Testis (tissue), 3 donors: ENCODE results near the gene RSU1. TPM values are rescaled to one million over a fixed set of nuclear protein-coding genes. Genes with fewer than 3 reads are reported as not detected.

Experiments used
- DNase-seq: peaks from one replicate; pipeline ENCODE4 v3.0.0-alpha.2; 2019
- H3K27ac ChIP-seq, 2 donors: fragments of 200-600 bp; sonication (generic); one replicate each; pipeline ENCODE4 v1.5.1; 2019
- H3K27me3 ChIP-seq: fragments of 200-600 bp; sonication (generic); one replicate; pipeline ENCODE4 v1.5.1; 2019
- H3K36me3 ChIP-seq: fragments of 200-600 bp; sonication (generic); one replicate; pipeline ENCODE4 v1.5.1; 2017; ENCODE audit warnings: low read depth; ENCODE audit errors: missing control alignments
- H3K4me1 ChIP-seq: fragments of 200-600 bp; sonication (generic); one replicate; pipeline ENCODE4 v1.5.1; 2019
- H3K4me3 ChIP-seq, 2 donors: fragments of 200-600 bp; sonication (generic); one replicate each; pipeline ENCODE4 v1.5.1; 2017 to 2019
- H3K9me3 ChIP-seq: fragments of 200-600 bp; sonication (generic); one replicate; pipeline ENCODE4 v1.5.1; 2017
- POLR2A ChIP-seq: fragments of 450-650 bp; IDR thresholded peaks from one replicate; pipeline ENCODE4 v1.6.1; 2017; ENCODE audit warnings: antibody characterized with exemption, mild to moderate bottlenecking, moderate library complexity
- WGBS, 2 donors: methylation state at CpG; one replicate each; pipeline ENCODE4 v1.1.5; 2018; 5-methylcytosine and 5-hydroxymethylcytosine counted together
- intact Hi-C: fragments of 100-400 bp; cut with DNase I; formaldehyde crosslinking; loops from one replicate; pipeline ENCODE4 v1.15.1; 2023; ENCODE audit warnings: low total_unique reads
- polyA plus RNA-seq: library from polyadenylated mRNA; stranded (reverse); fragments of 350-450 nt; fragmentation: Illumina TruSeq; extraction: RNeasy Lipid Tissue Mini Kit (QIAGEN cat#74804); gene quantifications from one replicate; pipeline ENCODE4 v1.2.3, GENCODE V29; 2014; ENCODE audit warnings: low read depth, low replicate concordance; ENCODE audit not compliant: insufficient read depth
- total RNA-seq, 2 donors: library from RNA; depleted of rRNA; stranded (reverse); fragments of >200 nt; gene quantifications; one replicate each; pipeline ENCODE4 v1.2.3, GENCODE V29; 2016
- TF ChIP-seq, protein P1 (sequence below), 3 experiments: fragments of 450-650 bp in 2 of 3; fragments of 200-600 bp in 1 of 3; sonication (generic) in 1 of 3; IDR thresholded peaks; one replicate each; pipeline ENCODE4 v1.5.1; 2016 to 2019; ENCODE audit warnings: antibody characterized with exemption in 3 of 3, mild to moderate bottlenecking in 2 of 3, moderate library complexity in 1 of 3

RSU1 gene
- total and polyA plus RNA-seq, 3 donors from 2014 or later, result 26.0 to 38.4 (median 27.3) TPM

DNA sequence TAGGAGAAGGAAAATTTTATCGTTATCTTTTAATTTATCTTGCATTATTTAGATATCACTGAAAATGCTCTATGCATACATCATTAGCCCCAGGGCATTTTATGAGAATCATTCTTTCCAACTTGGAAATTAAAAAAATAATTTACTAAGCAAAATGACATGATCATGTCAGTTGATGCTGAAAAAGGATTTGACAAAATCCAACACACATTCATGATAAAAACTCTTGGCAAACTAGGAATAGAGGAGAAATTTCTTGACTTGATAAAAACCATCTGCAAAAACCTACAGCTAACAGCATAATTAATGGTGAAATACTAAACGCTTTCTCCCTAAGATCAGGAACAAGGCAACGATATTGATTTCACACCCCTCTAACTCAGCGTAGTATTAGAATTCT lies 40.2 kb upstream of the RSU1 start:
- no peak for DNase-seq
- intact Hi-C loops, result no loop called here

GRCh38 chr10:16856567-16856966 lies 39.3 kb upstream of the RSU1 start:
- 40 to 41% methylated on average over 4 of the region's 4 CpGs for WGBS, 2 donors
- no peak overlapping the region for H3K27ac ChIP-seq

More for the DNA sequence above, 40.2 kb upstream of the RSU1 start:
- Histone ChIP-seq H3K4me3 (no peak overlapping the region), H3K9me3 (no peaks in the 10 kb centered on the region), H3K36me3 (no peaks in the 10 kb centered on the region), H3K4me1 (no peaks in the 10 kb centered on the region), H3K27me3 (no peaks in the 10 kb centered on the region), H3K27ac (no peak overlapping the region)
- TF ChIP-seq POLR2A, result no peak
- TF ChIP-seq, protein P1, sequence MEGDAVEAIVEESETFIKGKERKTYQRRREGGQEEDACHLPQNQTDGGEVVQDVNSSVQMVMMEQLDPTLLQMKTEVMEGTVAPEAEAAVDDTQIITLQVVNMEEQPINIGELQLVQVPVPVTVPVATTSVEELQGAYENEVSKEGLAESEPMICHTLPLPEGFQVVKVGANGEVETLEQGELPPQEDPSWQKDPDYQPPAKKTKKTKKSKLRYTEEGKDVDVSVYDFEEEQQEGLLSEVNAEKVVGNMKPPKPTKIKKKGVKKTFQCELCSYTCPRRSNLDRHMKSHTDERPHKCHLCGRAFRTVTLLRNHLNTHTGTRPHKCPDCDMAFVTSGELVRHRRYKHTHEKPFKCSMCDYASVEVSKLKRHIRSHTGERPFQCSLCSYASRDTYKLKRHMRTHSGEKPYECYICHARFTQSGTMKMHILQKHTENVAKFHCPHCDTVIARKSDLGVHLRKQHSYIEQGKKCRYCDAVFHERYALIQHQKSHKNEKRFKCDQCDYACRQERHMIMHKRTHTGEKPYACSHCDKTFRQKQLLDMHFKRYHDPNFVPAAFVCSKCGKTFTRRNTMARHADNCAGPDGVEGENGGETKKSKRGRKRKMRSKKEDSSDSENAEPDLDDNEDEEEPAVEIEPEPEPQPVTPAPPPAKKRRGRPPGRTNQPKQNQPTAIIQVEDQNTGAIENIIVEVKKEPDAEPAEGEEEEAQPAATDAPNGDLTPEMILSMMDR (IDR thresholded peaks at IDR 0.05), result no peak
- WGBS, 2 donors, result 84 to 93% methylated on average over 4 of the region's 4 CpGs

GRCh38 chr10:16856092-16856491 lies 38.9 kb upstream of the RSU1 start:
- WGBS, 2 donors, result 81 to 83% methylated on average over 5 of the region's 5 CpGs
- intact Hi-C loops, result no loop called here

More at GRCh38 chr10:16856567-16856966, 39.3 kb upstream of the RSU1 start:
- H3K27me3 ChIP-seq, result no peaks in the 10 kb centered on the region
- no peaks in the 10 kb centered on the region for H3K36me3 ChIP-seq
- no peak overlapping the region for H3K4me3 ChIP-seq
- intact Hi-C loops, result no loop called here
- DNase-seq, result no peak
- no peaks in the 10 kb centered on the region for H3K9me3 ChIP-seq
- no peaks in the 10 kb centered on the region for H3K4me1 ChIP-seq
- TF ChIP-seq POLR2A, result no peak
- TF ChIP-seq, protein P1 (IDR thresholded peaks at IDR 0.05), result no peak

GRCh38 chr10:16854623-16855022 lies 37.4 kb upstream of the RSU1 start:
- no peaks in the 10 kb centered on the region for H3K4me1 ChIP-seq
- H3K4me3 ChIP-seq, result no peak overlapping the region
- H3K27me3 ChIP-seq, result no peaks in the 10 kb centered on the region
- no peaks in the 10 kb centered on the region for H3K36me3 ChIP-seq
- H3K9me3 ChIP-seq, result no peaks in the 10 kb centered on the region
- DNase-seq, result no peak
- TF ChIP-seq, protein P1 (IDR thresholded peaks at IDR 0.05), result no peak
- TF ChIP-seq POLR2A, result no peak
- intact Hi-C loops, result no loop called here
- H3K27ac ChIP-seq, result no peak overlapping the region

More at GRCh38 chr10:16856092-16856491, 38.9 kb upstream of the RSU1 start:
- no peaks in the 10 kb centered on the region for H3K36me3 ChIP-seq
- no peaks in the 10 kb centered on the region for H3K27me3 ChIP-seq
- no peak overlapping the region for H3K27ac ChIP-seq
- TF ChIP-seq, protein P1 (IDR thresholded peaks at IDR 0.05), result no peak
- no peak for TF ChIP-seq POLR2A
- DNase-seq, result no peak
- H3K4me3 ChIP-seq, result no peak overlapping the region
- H3K4me1 ChIP-seq, result no peaks in the 10 kb centered on the region
- no peaks in the 10 kb centered on the region for H3K9me3 ChIP-seq

DNA sequence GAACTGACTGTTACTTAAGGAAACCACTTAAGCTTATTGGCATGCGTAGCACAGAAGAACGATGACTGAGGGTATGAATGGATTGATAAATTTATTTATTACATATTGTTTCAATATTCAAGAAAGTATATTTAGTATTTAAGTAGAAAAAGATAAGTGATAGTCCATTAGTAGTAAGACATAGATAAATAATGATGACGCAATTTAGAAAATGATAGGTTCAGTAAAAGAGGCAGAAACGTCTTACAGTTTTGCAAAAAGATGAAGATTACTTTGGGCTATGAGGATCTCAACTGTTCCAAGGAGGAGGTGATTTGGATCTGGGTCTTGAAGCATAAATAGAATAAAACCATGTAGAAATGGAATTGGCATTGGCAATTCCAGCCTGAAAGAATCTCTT lies 36.6 kb upstream of the RSU1 start:
- no peaks in the 10 kb centered on the region for H3K36me3 ChIP-seq
- H3K27ac ChIP-seq, result no peak overlapping the region
- DNase-seq, result no peak
- H3K4me1 ChIP-seq, result no peaks in the 10 kb centered on the region
- H3K9me3 ChIP-seq, result no peaks in the 10 kb centered on the region
- no peak overlapping the region for H3K4me3 ChIP-seq
- no peaks in the 10 kb centered on the region for H3K27me3 ChIP-seq
- intact Hi-C loops, result no loop called here
- TF ChIP-seq POLR2A, result no peak
- TF ChIP-seq, protein P1 (IDR thresholded peaks at IDR 0.05), result no peak
- WGBS, 2 donors, result 89 to 95% methylated on average over 4 of the region's 4 CpGs
